K562 (cell line): Measurements from ENCODE around the gene ENHO. TPM values are rescaled to one million over a fixed set of nuclear protein-coding genes. Genes with fewer than 3 reads are reported as not detected.

Experiments used
- ATAC-seq: fragments of 200-7000 bp; cut with Tn5 transposase; 3 replicates; pipeline ENCODE4 v1.9.1; 2020; ENCODE audit warnings: moderate library complexity
- BruUV-seq: library from RNA; stranded (reverse); fragments of 400-500 nt; replicated peaks from 2 replicates; lab custom pipeline; 2021; lab: Mats Ljungman, UMichigan
- CTCF ChIA-PET: fragments of 300-600 bp; formaldehyde crosslinking; extraction: SDS; loops from one replicate; lab custom pipeline; 2021; ENCODE audit warnings: low intra/inter-chr PET ratio; lab: Yijun Ruan, JAX
- POLR2A ChIA-PET: fragments of 300-600, 350-650 bp; sonication (Branson Sonifier 250); formaldehyde crosslinking; extraction: SDS; loops from one replicate; lab custom pipeline; 2021; ENCODE audit warnings: antibody characterized with exemption, inconsistent platforms; lab: Yijun Ruan, JAX
- DNase-seq, 4 experiments: peaks; one replicate each; pipeline versions ENCODE4 v3.0.0 to v3.0.0-alpha.2; 2011 to 2018; ENCODE audit warnings: low spot score in 3 of 4, mixed read lengths in 3 of 4; ENCODE audit errors: extremely low read depth in 1 of 4
- FAIRE-seq: peaks from 2 replicates; lab custom pipeline; 2011; peaks lifted over from hg19 to GRCh38; lab: Jason Lieb, UNC
- H2AFZ ChIP-seq: 2 replicates; pipeline ENCODE4 v1.6.0; 2011; ENCODE audit warnings: low read depth, low read length, control low read depth, inconsistent platforms
- H3K27ac ChIP-seq: fragments of 200-600 bp; 3 replicates; pipeline ENCODE4 v1.8.0; 2011; ENCODE audit warnings: low read depth, mild to moderate bottlenecking, control low read depth, inconsistent platforms, low read length, moderate library complexity, mixed read lengths; ENCODE audit errors: extremely low read depth
- H3K27me3 ChIP-seq, 2 experiments: fragments of 300-600 bp in 1 of 2; 2 replicates in 1 of 2; 3 replicates in 1 of 2; pipeline versions ENCODE4 v1.6.0 to v1.8.0; 2011; ENCODE audit warnings: inconsistent platforms in 2 of 2, low read length in 2 of 2, mild to moderate bottlenecking in 1 of 2, mixed read lengths in 1 of 2, moderate library complexity in 1 of 2; ENCODE audit not compliant: control insufficient read depth in 2 of 2, insufficient read depth in 2 of 2
- H3K36me3 ChIP-seq: fragments of 300-600 bp; 3 replicates; pipeline ENCODE4 v1.8.0; 2011; ENCODE audit warnings: mild to moderate bottlenecking, low read length, inconsistent platforms; ENCODE audit not compliant: control insufficient read depth, insufficient read depth
- H3K4me1 ChIP-seq, 2 experiments: fragments of 200-600 bp in 1 of 2; replicated peaks in 1 of 2; 2 replicates in 1 of 2; 3 replicates in 1 of 2; pipeline versions ENCODE4 v1.5.1 to v1.8.0; 2011; ENCODE audit warnings: inconsistent platforms in 2 of 2, low read length in 2 of 2, mild to moderate bottlenecking in 1 of 2, mixed read lengths in 1 of 2, moderate library complexity in 1 of 2; ENCODE audit not compliant: control insufficient read depth in 2 of 2, insufficient read depth in 2 of 2
- H3K4me2 ChIP-seq: 2 replicates; pipeline ENCODE4 v1.6.1; 2011; ENCODE audit warnings: low read length, control low read depth, inconsistent platforms, mixed read lengths; ENCODE audit not compliant: insufficient read depth
- H3K4me3 ChIP-seq: fragments of 200-600 bp; sonication (generic), shearing (Covaris generic); 2 replicates; pipeline ENCODE4 v1.5.1; 2016; ENCODE audit warnings: control low read depth, inconsistent platforms
- H3K79me2 ChIP-seq: fragments of 200-600 bp; 3 replicates; pipeline ENCODE4 v1.8.0; 2011; ENCODE audit warnings: low read length, inconsistent platforms; ENCODE audit not compliant: control insufficient read depth, insufficient read depth
- H3K9ac ChIP-seq, 2 experiments: 2 replicates each; pipeline versions ENCODE4 v1.6.0 to v1.6.1; 2011; ENCODE audit warnings: low read depth in 2 of 2, low read length in 2 of 2, control low read depth in 1 of 2, inconsistent platforms in 1 of 2, mild to moderate bottlenecking in 1 of 2, mixed read lengths in 1 of 2; ENCODE audit not compliant: insufficient read depth in 1 of 2
- H3K9me1 ChIP-seq: one replicate; pipeline ENCODE4 v1.6.0; 2011; ENCODE audit warnings: inconsistent platforms, mild to moderate bottlenecking, low read length, moderate library complexity; ENCODE audit not compliant: control insufficient read depth, insufficient read depth
- H3K9me3 ChIP-seq: replicated peaks from 2 replicates; pipeline ENCODE4 v1.5.1; 2011; ENCODE audit warnings: low read depth, low read length, inconsistent platforms; ENCODE audit not compliant: control insufficient read depth, insufficient read depth
- H4K20me1 ChIP-seq: replicated peaks from 2 replicates; pipeline ENCODE4 v1.6.1; 2011; ENCODE audit warnings: low read length, inconsistent platforms, mixed read lengths; ENCODE audit not compliant: control insufficient read depth, insufficient read depth
- HSF4 ChIP-seq: fragments of 250-450 bp; sonication (Bioruptor Pico); IDR thresholded peaks from 2 replicates; pipeline ENCODE4 v2.1.2; 2022; ENCODE audit warnings: mild to moderate bottlenecking, moderate library complexity, borderline replicate concordance
- LEF1 ChIP-seq: fragments of 450-650 bp; IDR thresholded peaks from 2 replicates; pipeline ENCODE4 v1.6.1; 2016; ENCODE audit warnings: mild to moderate bottlenecking
- MTF1 ChIP-seq: fragments of 250-450 bp; sonication (Bioruptor Pico); IDR thresholded peaks from 2 replicates; pipeline ENCODE4 v1.9.0; 2021; ENCODE audit warnings: moderate library complexity, mild to moderate bottlenecking, inconsistent platforms, borderline replicate concordance
- RBM17 ChIP-seq: fragments of 200-400 bp; formaldehyde crosslinking; IDR thresholded peaks from 2 replicates; pipeline ENCODE4 v1.6.1; 2017; ENCODE audit warnings: low read depth, mild to moderate bottlenecking, low read length, borderline replicate concordance
- SIRT6 ChIP-seq: IDR thresholded peaks from one replicate; pipeline ENCODE4 v1.6.1; 2012; ENCODE audit warnings: low read depth, mild to moderate bottlenecking, control low read depth, inconsistent platforms, low read length, moderate library complexity
- SMAD4 ChIP-seq: fragments of 250-450 bp; sonication (Bioruptor Pico); conservative IDR thresholded peaks from 2 replicates; pipeline ENCODE4 v1.8.0; 2021; ENCODE audit warnings: inconsistent platforms, mild to moderate bottlenecking, moderate library complexity
- ZFP91 ChIP-seq: sonication (generic); formaldehyde crosslinking; IDR thresholded peaks from 2 replicates; pipeline ENCODE4 v1.8.0; 2022; ENCODE audit warnings: mild to moderate bottlenecking, missing genetic modification reagents
- ZMIZ1 ChIP-seq, 2 experiments: fragments of 150-350 bp in 1 of 2; IDR thresholded peaks; 2 replicates each; pipeline ENCODE4 v1.6.1; 2012 to 2016; ENCODE audit warnings: low read depth in 2 of 2, low read length in 2 of 2, mild to moderate bottlenecking in 1 of 2, moderate library complexity in 1 of 2
- ZNF133 ChIP-seq: fragments of 250-450 bp; sonication (Bioruptor Pico); IDR thresholded peaks from 2 replicates; pipeline ENCODE4 v1.4.0; 2020; ENCODE audit warnings: mild to moderate bottlenecking
- ZNF143 ChIP-seq: sonication (generic); formaldehyde crosslinking; IDR thresholded peaks from 2 replicates; pipeline ENCODE4 v1.9.0; 2022; ENCODE audit warnings: mild to moderate bottlenecking, missing genetic modification reagents
- ZNF277 ChIP-seq: fragments of 250-450 bp; sonication (Bioruptor Pico); IDR thresholded peaks from 2 replicates; pipeline ENCODE4 v1.8.0; 2022; ENCODE audit warnings: inconsistent platforms, mild to moderate bottlenecking, moderate library complexity, borderline replicate concordance
- ZNF518B ChIP-seq: fragments of 250-450 bp; sonication (Bioruptor Pico); IDR thresholded peaks from 2 replicates; pipeline ENCODE4 v1.5.0; 2021; ENCODE audit warnings: mild to moderate bottlenecking, moderate library complexity
- in situ Hi-C: fragments of 300-500 bp; cut with MboI; formaldehyde crosslinking; loops from 4 replicates; pipeline ENCODE4 v1.15.0; 2018; ENCODE audit warnings: inconsistent platforms, mixed read lengths
- intact Hi-C: fragments of 100-400 bp; cut with micrococcal nuclease; formaldehyde crosslinking; loops from 2 replicates; pipeline ENCODE4 v1.14.2; 2022
- polyA plus RNA-seq, 8 experiments: library from polyadenylated mRNA; depleted of rRNA in 4 of 8; stranded (reverse) in 5 of 8; unstranded in 3 of 8; fragments of >200 nt; fragmentation: Nextera tagmentation in 2 of 8; fragmentation: Illumina TruSeq in 1 of 8; extraction: Ambion mirVana in 2 of 8; extraction: Trizol in 1 of 8; gene quantifications; 2 replicates each; pipeline versions ENCODE4 v1.2.1 to v1.2.3, GENCODE V29; 2011 to 2014; ENCODE audit warnings: inconsistent platforms in 1 of 8, missing spikeins in 1 of 8
- total RNA-seq, 7 experiments: library from RNA; depleted of rRNA in 6 of 7; stranded (reverse); fragments of >200 nt in 6 of 7; fragmentation: Illumina TruSeq in 2 of 7; extraction: Trizol in 2 of 7; gene quantifications; 2 replicates each; pipeline versions ENCODE4 v1.2.1 to v1.2.3, GENCODE V29; 2011 to 2021; ENCODE audit warnings: low replicate concordance in 1 of 7

Gene ENHO
- total and polyA plus RNA-seq, 9 of the 15 experiments (the other 6 are each of a cell fraction or from before 2014, with no cell fraction given) = 0.24 TPM; not detected in 8

- BruUV-seq = no TSS peak
- in situ Hi-C loops = no loop called here
- ChIA-PET CTCF (no interaction called here), POLR2A (interaction anchor here (0.9 kb wide), 1 partner anchor 21 kb away, joined by 3 read pairs; no protein-coding TSS in a partner anchor)
- H3K9me1 ChIP-seq = no peaks in the 10 kb centered on the region
- no peak overlapping the region for H3K9ac ChIP-seq
- H3K27ac ChIP-seq = no peak overlapping the region
- no peaks in the 10 kb centered on the region for H3K36me3 ChIP-seq
- no peaks in the 10 kb centered on the region for H4K20me1 ChIP-seq
- no peak overlapping the region for H3K4me2 ChIP-seq
- intact Hi-C loops = no loop called here
- H3K9me3 ChIP-seq = no peaks in the 10 kb centered on the region
- no peaks in the 10 kb centered on the region for H3K4me1 ChIP-seq
- FAIRE-seq (no peak), DNase-seq (no peak), ATAC-seq (no peak)
- no peaks in the 10 kb centered on the region for H3K79me2 ChIP-seq
- no peak overlapping the region for H2AFZ ChIP-seq
- no peak overlapping the region for H3K4me3 ChIP-seq
- H3K27me3 ChIP-seq = peaks cover 0 to 7% of the 10 kb centered on the region in 2 experiments; a peak in 2 of 5 replicates
- TF ChIP-seq HSF4 (no peak), ZFP91 (CRISPR knock-in tag) (no peak), ZNF133 (CRISPR knock-in tag) (no peak), MTF1 (no peak), ZMIZ1 (IDR thresholded peaks at IDR 0.05; ENCODE audit: low read depth in 2 of 2, low read length in 2 of 2) (no peak), ZNF143 (CRISPR knock-in tag) (no peak), RBM17 (no peak), ZNF518B (CRISPR knock-in tag) (no peak), SMAD4 (CRISPR knock-in tag) (no peak), SIRT6 (no peak), LEF1 (no peak), ZNF277 (CRISPR knock-in tag) (no peak)
Measured at GRCh38 chr9:34484678-34485077, 38.1 kb downstream of the ENHO start.
